ENCODE results near the gene PLCD1.

DNA sequence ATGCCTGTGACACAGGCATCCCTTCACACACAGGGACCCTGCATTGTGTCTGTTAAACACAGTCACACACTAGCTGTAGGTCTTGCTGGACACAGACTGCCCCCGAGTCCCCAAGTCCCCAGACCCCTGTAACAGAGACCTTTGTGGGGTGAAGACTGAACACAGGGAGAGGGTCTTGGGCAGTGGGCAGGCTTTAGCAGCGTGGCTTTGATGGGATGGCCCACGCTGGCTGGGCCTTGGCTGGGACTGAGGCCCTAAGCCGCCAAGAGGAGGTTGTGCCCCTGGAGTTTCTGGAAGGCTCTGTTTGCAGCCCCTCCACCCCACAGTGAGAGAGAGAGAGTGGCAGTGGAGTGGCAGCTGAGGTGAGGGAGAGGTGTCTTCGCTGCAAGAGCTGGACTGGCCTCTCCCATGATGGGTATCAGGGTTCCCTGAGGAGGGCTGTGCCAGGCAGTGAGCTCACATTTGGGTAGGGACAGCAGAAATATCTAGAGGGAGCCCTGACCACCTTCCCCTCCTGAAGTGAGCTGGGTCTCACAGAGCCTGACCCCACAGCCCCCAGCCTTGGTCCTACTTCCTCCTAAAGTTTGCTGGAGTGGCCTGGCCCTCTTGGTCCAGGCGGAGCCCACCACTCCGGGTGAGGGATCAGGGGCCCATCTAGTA, 39.5 kb downstream of the PLCD1 start:
- TF ChIP-seq, protein P1, sequence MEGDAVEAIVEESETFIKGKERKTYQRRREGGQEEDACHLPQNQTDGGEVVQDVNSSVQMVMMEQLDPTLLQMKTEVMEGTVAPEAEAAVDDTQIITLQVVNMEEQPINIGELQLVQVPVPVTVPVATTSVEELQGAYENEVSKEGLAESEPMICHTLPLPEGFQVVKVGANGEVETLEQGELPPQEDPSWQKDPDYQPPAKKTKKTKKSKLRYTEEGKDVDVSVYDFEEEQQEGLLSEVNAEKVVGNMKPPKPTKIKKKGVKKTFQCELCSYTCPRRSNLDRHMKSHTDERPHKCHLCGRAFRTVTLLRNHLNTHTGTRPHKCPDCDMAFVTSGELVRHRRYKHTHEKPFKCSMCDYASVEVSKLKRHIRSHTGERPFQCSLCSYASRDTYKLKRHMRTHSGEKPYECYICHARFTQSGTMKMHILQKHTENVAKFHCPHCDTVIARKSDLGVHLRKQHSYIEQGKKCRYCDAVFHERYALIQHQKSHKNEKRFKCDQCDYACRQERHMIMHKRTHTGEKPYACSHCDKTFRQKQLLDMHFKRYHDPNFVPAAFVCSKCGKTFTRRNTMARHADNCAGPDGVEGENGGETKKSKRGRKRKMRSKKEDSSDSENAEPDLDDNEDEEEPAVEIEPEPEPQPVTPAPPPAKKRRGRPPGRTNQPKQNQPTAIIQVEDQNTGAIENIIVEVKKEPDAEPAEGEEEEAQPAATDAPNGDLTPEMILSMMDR (IDR thresholded peaks at IDR 0.05): no peak
- TF ChIP-seq EP300 (IDR thresholded peaks at IDR 0.05) (no peak), POLR2A (IDR thresholded peaks at IDR 0.05) (no peak)
